Gastroesophageal sphincter (tissue), 4 donors: ENCODE measurements around the gene BLZF1. TPM values are rescaled to one million over a fixed set of nuclear protein-coding genes. Genes with fewer than 3 reads are reported as not detected.
A peak's percentile ranks its signal among the peaks of the same experiment; 100 is the strongest.

Experiments
- ATAC-seq: fragments of 150-250 bp; one replicate; pipeline ENCODE4 v1.9.1; 2016; ENCODE audit warnings: mild to moderate bottlenecking, moderate library complexity
- H3K27ac ChIP-seq, 4 donors: fragments of 200-600 bp; sonication (generic) in 3 of 4; 1 replicate in 3 of 4; 2 replicates in 1 of 4; pipeline ENCODE4 v1.5.1; 2016 to 2019
- H3K27me3 ChIP-seq: fragments of 200-600 bp; sonication (generic); one replicate; pipeline ENCODE4 v1.5.1; 2019
- H3K36me3 ChIP-seq, 2 donors: fragments of 200-600 bp; sonication (generic); one replicate each; pipeline ENCODE4 v1.5.1; 2019; ENCODE audit warnings: control low read depth in 1 of 2
- H3K4me1 ChIP-seq, 3 donors: fragments of 200-600 bp; sonication (generic); 1 replicate in 2 of 3; 2 replicates in 1 of 3; pipeline ENCODE4 v1.5.1; 2016 to 2019; ENCODE audit warnings: control low read depth in 2 of 3
- H3K4me3 ChIP-seq, 2 donors: fragments of 200-600 bp; sonication (generic); one replicate each; pipeline ENCODE4 v1.5.1; 2019; ENCODE audit warnings: mild to moderate bottlenecking in 1 of 2, moderate library complexity in 1 of 2
- H3K9me3 ChIP-seq, 3 donors: fragments of 200-600 bp; sonication (generic); one replicate each; pipeline ENCODE4 v1.5.1; 2017 to 2019; ENCODE audit warnings: control low read depth in 2 of 3
- CTCF ChIP-seq, 4 experiments: fragments of 200-600 bp in 2 of 4; fragments of 450-650 bp in 2 of 4; sonication (generic) in 1 of 4; IDR thresholded peaks; one replicate each; pipeline ENCODE4 v1.5.1; 2017 to 2019; ENCODE audit warnings: antibody characterized with exemption in 4 of 4, mild to moderate bottlenecking in 2 of 4, moderate library complexity in 2 of 4
- EP300 ChIP-seq: sonication (generic); formaldehyde crosslinking; IDR thresholded peaks from one replicate; pipeline ENCODE4 v1.6.1; 2017; ENCODE audit warnings: antibody characterized with exemption, mild to moderate bottlenecking
- POLR2A ChIP-seq, 2 donors: fragments of 450-650 bp; IDR thresholded peaks; one replicate each; pipeline ENCODE4 v1.6.1; 2017; ENCODE audit warnings: antibody characterized with exemption in 2 of 2, mild to moderate bottlenecking in 2 of 2, moderate library complexity in 1 of 2
- POLR2AphosphoS5 ChIP-seq: sonication (generic); formaldehyde crosslinking; IDR thresholded peaks from one replicate; pipeline ENCODE4 v1.6.1; 2017; ENCODE audit warnings: antibody characterized with exemption
- WGBS, 2 donors: methylation state at CpG; one replicate each; pipeline ENCODE4 v1.1.5; 2018; ENCODE audit warnings: low coverage in 1 of 2; 5-methylcytosine and 5-hydroxymethylcytosine counted together
- total RNA-seq, 4 donors: library from RNA; depleted of rRNA; stranded (reverse); fragments of >200 nt; gene quantifications; one replicate each; pipeline ENCODE4 v1.1.0, GENCODE V29; 2016

BLZF1 gene
- total RNA-seq, 4 donors from 2014 or later = 36.5 to 46.9 (median 37.3) TPM

GRCh38 chr1:169427081-169427641 lies 59.2 kb downstream of the BLZF1 start, which contains the start of gene CCDC181:
Gene CCDC181, minus strand, starts transcription at chr1:169427474. Its CDS starts 2,547 bp downstream, at chr1:169424927.
- ATAC-seq = peak; percentile 70
- Histone ChIP-seq H3K36me3 (no peaks in the 10 kb centered on the region), H3K9me3 (peaks cover 0 to 7% (median 0%) of the 10 kb centered on the region in 3 donors), H3K27me3 (peaks cover 14% of the 10 kb centered on the region), H3K27ac (peak within 1 kb of the TSS in 1 of 4 donors; percentile 6), H3K4me3 (peak within 1 kb of the TSS; percentile 46 to 52), H3K4me1 (peaks cover 0 to 10% (median 0%) of the 10 kb centered on the region in 3 donors)
- TF ChIP-seq POLR2A (IDR thresholded peaks at IDR 0.05) (no peak), EP300 (no peak), POLR2AphosphoS5 (no peak), CTCF (IDR thresholded peaks at IDR 0.05) (no peak)
- WGBS, 2 donors = 0 to 1% methylated on average over 8 to 14 of the region's 29 CpGs

Other genes with a start within 250 kb of the BLZF1 start
- 10 to 100 TPM; 10.6 to 24.7 (median 14.5) TPM for gene NME7, start 398 bp upstream of the BLZF1 start, total RNA-seq
- 1 to 10 TPM; 1.2 to 2.6 (median 1.7) TPM for gene CCDC181, start 59.3 kb downstream of the BLZF1 start, total RNA-seq
- 10 to 100 TPM; 17.6 to 47.7 (median 25.9) TPM for gene SLC19A2, start 117.7 kb downstream of the BLZF1 start, total RNA-seq
- 1 to 10 TPM in 1 of 4 donors, under 1 TPM in 2, not detected in 1; 0.12 to 3.5 (median 0.42) TPM for gene F5, start 218.3 kb downstream of the BLZF1 start, total RNA-seq